ENCODE results near the gene KRT14.

KRT14 gene

GRCh38 chr17:41575336-41575735 lies 11.4 kb downstream of the KRT14 start:
- TF ChIP-seq FOXP2 (optimal IDR thresholded peaks at IDR 0.05; ENCODE audit: borderline replicate concordance, extremely low read depth, extremely low read length, insufficient read depth) = no peak
- no peak for TF ChIP-seq TAF1 (IDR thresholded peaks at IDR 0.05; ENCODE audit: borderline replicate concordance, insufficient read depth, low read length)
- TF ChIP-seq POLR2AphosphoS5 (IDR thresholded peaks at IDR 0.05; ENCODE audit: low read depth, low read length) = no peak
- TF ChIP-seq SIN3A (IDR thresholded peaks at IDR 0.05; ENCODE audit: borderline replicate concordance, insufficient read depth, low read length) = no peak
- TF ChIP-seq REST (IDR thresholded peaks at IDR 0.05; ENCODE audit: insufficient read depth in 1 of 2, low read depth in 2 of 2, low read length in 2 of 2) = no peak

GRCh38 chr17:41571561-41572434 lies 14.9 kb downstream of the KRT14 start, which contains the start of gene KRT9:
Gene KRT9 (minus strand): TSS chr17:41572059. CDS start chr17:41571992, 67 bp downstream.
- no peak for TF ChIP-seq FOXP2 (optimal IDR thresholded peaks at IDR 0.05; ENCODE audit: borderline replicate concordance, extremely low read depth, extremely low read length, insufficient read depth)

- TF ChIP-seq POLR2AphosphoS5 (IDR thresholded peaks at IDR 0.05; ENCODE audit: low read depth, low read length) = no peak
- TF ChIP-seq TAF1 (IDR thresholded peaks at IDR 0.05; ENCODE audit: borderline replicate concordance, insufficient read depth, low read length) = no peak
- no peak for TF ChIP-seq SIN3A (IDR thresholded peaks at IDR 0.05; ENCODE audit: borderline replicate concordance, insufficient read depth, low read length)
- TF ChIP-seq REST (IDR thresholded peaks at IDR 0.05; ENCODE audit: insufficient read depth in 1 of 2, low read depth in 2 of 2, low read length in 2 of 2) = no peak
- TF ChIP-seq FOXP2 (optimal IDR thresholded peaks at IDR 0.05; ENCODE audit: borderline replicate concordance, extremely low read depth, extremely low read length, insufficient read depth) = no peak
These were observed 19.4 kb downstream of the KRT14 start for GRCh38 chr17:41567317-41567716.

GRCh38 chr17:41565338-41565737 lies 21.4 kb downstream of the KRT14 start:
- TF ChIP-seq TAF1 (IDR thresholded peaks at IDR 0.05; ENCODE audit: borderline replicate concordance, insufficient read depth, low read length) = no peak
- TF ChIP-seq POLR2AphosphoS5 (IDR thresholded peaks at IDR 0.05; ENCODE audit: low read depth, low read length) = no peak

- no peak for TF ChIP-seq FOXP2 (optimal IDR thresholded peaks at IDR 0.05; ENCODE audit: borderline replicate concordance, extremely low read depth, extremely low read length, insufficient read depth)
- TF ChIP-seq TAF1 (IDR thresholded peaks at IDR 0.05; ENCODE audit: borderline replicate concordance, insufficient read depth, low read length) = no peak
- TF ChIP-seq SIN3A (IDR thresholded peaks at IDR 0.05; ENCODE audit: borderline replicate concordance, insufficient read depth, low read length) = no peak
- TF ChIP-seq POLR2AphosphoS5 (IDR thresholded peaks at IDR 0.05; ENCODE audit: low read depth, low read length) = no peak
- no peak for TF ChIP-seq REST (IDR thresholded peaks at IDR 0.05; ENCODE audit: insufficient read depth in 1 of 2, low read depth in 2 of 2, low read length in 2 of 2)
These were observed 23.0 kb downstream of the KRT14 start for GRCh38 chr17:41563607-41564170.

- no peak for TF ChIP-seq POLR2AphosphoS5 (IDR thresholded peaks at IDR 0.05; ENCODE audit: low read depth, low read length)
- no peak for TF ChIP-seq SIN3A (IDR thresholded peaks at IDR 0.05; ENCODE audit: borderline replicate concordance, insufficient read depth, low read length)
- TF ChIP-seq FOXP2 (optimal IDR thresholded peaks at IDR 0.05; ENCODE audit: borderline replicate concordance, extremely low read depth, extremely low read length, insufficient read depth) = no peak
- no peak for TF ChIP-seq REST (IDR thresholded peaks at IDR 0.05; ENCODE audit: insufficient read depth in 1 of 2, low read depth in 2 of 2, low read length in 2 of 2)
- TF ChIP-seq TAF1 (IDR thresholded peaks at IDR 0.05; ENCODE audit: borderline replicate concordance, insufficient read depth, low read length) = no peak
These were observed 25.1 kb downstream of the KRT14 start for GRCh38 chr17:41561554-41561953.

Measured in PFSK-1 (cell line).